ENCODE data around the gene LRRIQ3. TPM values are rescaled to one million over a fixed set of nuclear protein-coding genes. Genes with fewer than 3 reads are reported as not detected.

Gene LRRIQ3
- total and polyA plus RNA-seq, 2 of the 4 experiments (the other 2 are of a cell fraction), result 1.2 to 1.8 TPM

GRCh38 chr1:74199504-74199903 is 1.5 kb upstream of the LRRIQ3 start:
- H2BK15ac ChIP-seq (ENCODE audit: low read depth, low read length), result no peak overlapping the region
- H2BK120ac ChIP-seq (ENCODE audit: low read depth, low read length), result no peak overlapping the region
- H4K5ac ChIP-seq (ENCODE audit: low read depth, low read length), result no peak overlapping the region
- no CpG with 5 or more reads among the region's 5 CpGs for WGBS, 2 experiments (ENCODE audit: extremely low coverage in 2 of 2, insufficient read length in 1 of 2)
- peaks cover 1% of the 10 kb centered on the region; the same call in 1 of the 2 replicates for H3K36me3 ChIP-seq (ENCODE audit: control insufficient read depth, insufficient read depth, low read length)
- H3K79me1 ChIP-seq (ENCODE audit: low read depth in 1 of 2, low read length in 2 of 2), result peaks cover 2 to 5% of the 10 kb centered on the region in 2 experiments; a peak in 2 of 4 replicates
- no peak overlapping the region for H3K56ac ChIP-seq (ENCODE audit: extremely low read depth, insufficient read depth, low read length)
- no TSS peak for BruUV-seq (replicated peaks)
- H3K4me2 ChIP-seq (ENCODE audit: low read depth, low read length), result no peak overlapping the region
- H3K4ac ChIP-seq (ENCODE audit: low read depth, low read length), result no peak overlapping the region
- ChIA-PET POLR2A (ENCODE audit: unreplicated experiment) (no interaction called here), CTCF (no interaction called here)
- H2AK5ac ChIP-seq (ENCODE audit: low read depth, low read length), result no peak overlapping the region
- H4K8ac ChIP-seq (ENCODE audit: low read depth in 2 of 2, low read length in 2 of 2), result no peak overlapping the region
- no peak overlapping the region for H2AK9ac ChIP-seq (replicated peaks; ENCODE audit: low read depth, low read length, poor library complexity)
- in situ Hi-C loops (cut with MboI; ENCODE audit: low sequenced_read_pairs), result loop anchor here (25.0 kb wide), 1 partner anchor 538 kb away; the partner anchor contains the start of genes CRYZ and TYW3
- no peak overlapping the region for H3K27ac ChIP-seq (ENCODE audit: insufficient read depth, low read length)
- H3K9me1 ChIP-seq (ENCODE audit: insufficient read depth, low read length), result no peaks in the 10 kb centered on the region; the same call in 1 of the 2 replicates
- TF ChIP-seq CEBPB (IDR thresholded peaks at IDR 0.05; ENCODE audit: low read depth, low read length), result no peak
- TF ChIP-seq RFX5 (IDR thresholded peaks at IDR 0.05; ENCODE audit: low read depth, low read length), result no peak
- no peak for TF ChIP-seq MAZ (IDR thresholded peaks at IDR 0.05; ENCODE audit: borderline replicate concordance, low read depth, low read length)
- no peak for TF ChIP-seq POLR2A (IDR thresholded peaks at IDR 0.05; ENCODE audit: low read depth, low read length)
- H2BK5ac ChIP-seq (ENCODE audit: low read depth, low read length, poor library complexity, severe bottlenecking), result no peak overlapping the region
- H3K4me3 ChIP-seq (ENCODE audit: insufficient read depth, low read depth, low read length), result no peak overlapping the region
- no peak overlapping the region for H3K14ac ChIP-seq (replicated peaks; ENCODE audit: low read depth, low read length)
- no peak overlapping the region for H2BK20ac ChIP-seq (ENCODE audit: low read depth, low read length)
- H3K9me3 ChIP-seq (ENCODE audit: control insufficient read depth, insufficient read depth, low read length), result no peaks in the 10 kb centered on the region
- intact Hi-C loops (cut with micrococcal nuclease), result loop anchor here (2.0 kb wide), 1 partner anchor 39 kb away; no protein-coding TSS in a partner anchor
- peaks cover under 1% of the 10 kb centered on the region; the same call in 1 of the 2 replicates for H3K4me1 ChIP-seq (ENCODE audit: control insufficient read depth, insufficient read depth, low read length)
- no peak overlapping the region for H2AFZ ChIP-seq (replicated peaks; ENCODE audit: low read length, poor library complexity)
- H4K20me1 ChIP-seq (ENCODE audit: insufficient read depth, low read length), result no peaks in the 10 kb centered on the region
- H3K23ac ChIP-seq (ENCODE audit: low read depth, low read length), result no peak overlapping the region
- no peaks in the 10 kb centered on the region for H3K27me3 ChIP-seq (ENCODE audit: control insufficient read depth, insufficient read depth, low read length)
- dilution Hi-C loops (cut with HindIII; ENCODE audit: low sequenced_read_pairs, unreplicated experiment), result no loop called here
- H3K9ac ChIP-seq (ENCODE audit: low read depth, low read length), result no peak overlapping the region
- ATAC-seq (ENCODE audit: low read depth), result no peak
- H3K18ac ChIP-seq (ENCODE audit: low read depth, low read length), result no peak overlapping the region
- H4K91ac ChIP-seq (ENCODE audit: insufficient read depth, low read depth, low read length), result no peak overlapping the region
- DNase-seq, result no peak
